Fibroblast of pulmonary artery (primary cell): ENCODE results near the gene FNIP2.
"Not testable (repeated sequence)": the region's sequence is repeated elsewhere in the genome, so short reads cannot be mapped to it uniquely, and the experiment has no call there.

Source experiments
- DNase-seq: peaks from one replicate; pipeline ENCODE4 v3.0.0-alpha.2; 2010; ENCODE audit warnings: low read depth
- H3K4me3 ChIP-seq: replicated peaks from 2 replicates; pipeline ENCODE4 v1.5.1; 2011; ENCODE audit warnings: low read depth, mild to moderate bottlenecking, control low read depth, low read length, moderate library complexity
- TF ChIP-seq, protein P1 (sequence below): IDR thresholded peaks from 2 replicates; pipeline ENCODE4 v1.5.1; 2011; ENCODE audit warnings: mild to moderate bottlenecking, control low read depth, low read length, inconsistent platforms; ENCODE audit errors: missing control alignments

Gene FNIP2

DNA sequence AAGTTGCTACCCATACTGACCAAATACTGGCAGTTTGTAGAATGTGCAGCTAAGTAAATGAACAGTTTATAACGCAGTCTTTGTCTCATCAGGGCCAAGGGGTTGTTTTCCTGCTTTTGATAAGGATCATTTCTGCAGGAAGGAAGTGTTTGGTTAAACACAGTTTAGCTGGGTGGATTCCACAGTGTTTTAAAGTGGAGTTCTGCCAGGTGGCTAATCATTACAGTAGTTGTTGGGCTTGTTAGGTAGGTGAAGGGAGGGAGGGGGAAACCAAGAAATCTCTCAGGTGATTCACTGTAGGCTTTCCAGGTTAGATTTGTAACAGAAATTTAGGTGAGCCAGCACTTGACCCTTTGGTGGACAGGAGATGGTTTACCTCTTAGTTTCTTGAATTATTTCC, 58.1 kb downstream of the FNIP2 start:
- TF ChIP-seq, protein P1, sequence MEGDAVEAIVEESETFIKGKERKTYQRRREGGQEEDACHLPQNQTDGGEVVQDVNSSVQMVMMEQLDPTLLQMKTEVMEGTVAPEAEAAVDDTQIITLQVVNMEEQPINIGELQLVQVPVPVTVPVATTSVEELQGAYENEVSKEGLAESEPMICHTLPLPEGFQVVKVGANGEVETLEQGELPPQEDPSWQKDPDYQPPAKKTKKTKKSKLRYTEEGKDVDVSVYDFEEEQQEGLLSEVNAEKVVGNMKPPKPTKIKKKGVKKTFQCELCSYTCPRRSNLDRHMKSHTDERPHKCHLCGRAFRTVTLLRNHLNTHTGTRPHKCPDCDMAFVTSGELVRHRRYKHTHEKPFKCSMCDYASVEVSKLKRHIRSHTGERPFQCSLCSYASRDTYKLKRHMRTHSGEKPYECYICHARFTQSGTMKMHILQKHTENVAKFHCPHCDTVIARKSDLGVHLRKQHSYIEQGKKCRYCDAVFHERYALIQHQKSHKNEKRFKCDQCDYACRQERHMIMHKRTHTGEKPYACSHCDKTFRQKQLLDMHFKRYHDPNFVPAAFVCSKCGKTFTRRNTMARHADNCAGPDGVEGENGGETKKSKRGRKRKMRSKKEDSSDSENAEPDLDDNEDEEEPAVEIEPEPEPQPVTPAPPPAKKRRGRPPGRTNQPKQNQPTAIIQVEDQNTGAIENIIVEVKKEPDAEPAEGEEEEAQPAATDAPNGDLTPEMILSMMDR, result no peak
- DNase-seq, result no peak
- H3K4me3 ChIP-seq, result no peak overlapping the region

DNA sequence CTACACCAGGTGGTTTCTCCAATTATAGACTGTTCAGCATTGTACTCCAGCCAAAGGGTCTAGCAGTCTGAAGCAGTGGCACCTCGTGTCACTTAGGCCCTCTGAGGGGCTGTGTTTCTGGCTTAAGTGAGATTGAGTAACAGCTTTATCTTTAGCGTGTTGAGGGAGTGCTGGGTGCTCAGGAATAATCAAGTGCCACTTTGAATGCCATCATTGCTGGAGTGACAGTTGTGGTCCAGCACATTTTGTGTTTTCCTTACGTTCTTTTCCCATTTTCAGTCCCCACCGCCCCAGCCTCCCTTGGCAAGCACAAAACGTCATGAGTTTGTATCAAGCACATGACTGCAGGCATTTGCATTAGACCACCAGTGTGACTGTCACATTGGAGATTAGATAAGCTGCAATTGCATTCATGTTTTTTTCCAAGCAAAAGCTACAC, 58.7 kb downstream of the FNIP2 start:
- TF ChIP-seq, protein P1, result no peak
- no peak for DNase-seq
- no peak overlapping the region for H3K4me3 ChIP-seq

DNA sequence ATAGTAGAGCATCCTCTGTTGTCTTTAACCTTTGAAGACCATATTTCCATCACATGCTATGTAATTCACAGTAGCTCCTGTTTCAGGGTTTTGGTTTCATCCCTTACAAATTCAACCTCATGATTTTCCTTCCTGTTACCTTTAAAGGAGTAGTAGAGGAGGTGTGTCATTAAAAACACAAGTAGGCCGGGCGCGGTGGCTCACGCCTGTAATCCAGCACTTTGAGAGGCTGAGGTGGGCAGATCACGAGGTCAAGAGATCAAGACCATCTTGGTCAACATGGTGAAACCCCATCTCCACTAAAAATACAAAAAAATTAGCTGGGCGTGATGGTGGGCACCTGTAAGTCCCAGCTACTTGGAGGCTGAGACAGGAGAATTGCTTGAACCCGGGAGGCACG, 59.3 kb downstream of the FNIP2 start:
- H3K4me3 ChIP-seq, DNase-seq: not testable (repeated sequence)

DNA sequence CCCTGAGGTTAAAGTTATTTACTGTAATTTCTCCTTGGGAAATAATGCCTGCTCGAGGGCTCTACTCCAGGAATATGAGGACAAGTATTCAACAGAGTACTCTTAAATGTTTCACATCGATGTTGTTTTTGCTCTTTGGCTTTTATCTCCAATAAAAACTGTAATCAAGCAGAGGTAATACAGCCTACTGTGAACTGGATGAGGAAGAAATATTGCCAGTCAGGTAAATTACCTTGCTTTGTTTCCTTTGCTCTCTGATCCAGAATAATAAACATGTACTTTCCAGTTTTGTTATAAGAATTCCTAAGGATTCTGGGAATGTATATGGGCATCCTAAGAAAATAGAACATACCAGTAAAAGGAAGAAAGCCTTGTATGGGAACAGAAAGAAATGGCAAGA, 60.4 kb downstream of the FNIP2 start:
- TF ChIP-seq, protein P1, result no peak
- DNase-seq, result no peak
- no peak overlapping the region for H3K4me3 ChIP-seq

DNA sequence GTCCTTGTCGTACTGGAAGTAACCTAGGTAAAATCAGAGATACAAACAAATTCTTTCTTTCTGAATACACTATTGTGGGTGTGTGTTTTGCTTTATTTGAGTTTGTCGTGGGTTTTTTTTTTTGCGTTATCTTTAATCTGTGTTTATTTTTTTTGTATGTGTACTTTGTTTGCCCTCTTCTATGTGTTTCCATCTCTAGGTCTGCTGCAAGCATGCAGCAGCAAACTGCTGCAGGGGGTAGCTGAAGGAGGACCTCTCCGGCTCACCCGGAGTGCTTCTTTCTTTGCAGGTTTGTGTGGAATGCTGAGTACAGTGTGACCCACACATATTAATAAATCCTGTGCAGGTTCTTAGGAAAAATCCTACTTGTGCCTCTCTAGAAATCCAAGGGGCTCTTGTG, 64.8 kb downstream of the FNIP2 start:
- DNase-seq, result no peak
- TF ChIP-seq, protein P1, result no peak
- no peak overlapping the region for H3K4me3 ChIP-seq

DNA sequence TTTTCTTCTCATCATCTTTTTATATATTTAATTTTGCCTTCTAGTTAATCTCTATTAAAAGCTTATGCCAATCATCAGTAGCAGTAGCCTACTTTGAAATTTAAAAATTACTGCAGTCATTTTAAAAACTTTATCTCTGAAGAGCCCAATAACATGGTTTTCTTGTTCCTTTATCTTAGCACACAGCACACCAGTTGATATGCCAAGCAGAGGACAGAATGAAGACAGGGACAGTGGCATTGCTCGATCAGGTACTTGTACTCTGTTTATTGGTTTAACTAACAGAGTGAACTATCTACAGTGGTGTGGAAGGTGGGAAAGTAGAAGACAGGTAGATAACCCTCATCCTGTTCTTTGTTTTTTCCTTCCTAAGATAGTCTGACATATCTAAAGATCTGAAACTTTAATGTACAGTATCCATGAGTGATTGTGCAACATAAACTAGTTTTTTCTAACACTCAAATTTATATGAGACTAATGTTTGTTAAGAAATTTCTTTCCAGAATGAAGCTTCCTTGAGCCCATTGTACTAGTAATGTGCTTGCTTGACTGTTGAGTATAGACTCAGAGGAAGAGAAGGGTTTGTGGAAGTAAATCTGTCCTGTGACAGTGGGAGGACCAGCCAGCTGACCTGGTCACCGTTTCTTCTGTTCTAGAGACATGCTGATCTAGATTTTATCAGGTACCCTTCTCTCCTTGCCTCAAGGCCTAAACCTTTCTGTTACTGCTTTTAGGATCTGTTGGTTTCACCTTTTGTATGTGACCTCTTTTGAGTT, 66.6 kb downstream of the FNIP2 start:
- DNase-seq, result no peak
- TF ChIP-seq, protein P1, result no peak
- H3K4me3 ChIP-seq, result no peak overlapping the region

DNA sequence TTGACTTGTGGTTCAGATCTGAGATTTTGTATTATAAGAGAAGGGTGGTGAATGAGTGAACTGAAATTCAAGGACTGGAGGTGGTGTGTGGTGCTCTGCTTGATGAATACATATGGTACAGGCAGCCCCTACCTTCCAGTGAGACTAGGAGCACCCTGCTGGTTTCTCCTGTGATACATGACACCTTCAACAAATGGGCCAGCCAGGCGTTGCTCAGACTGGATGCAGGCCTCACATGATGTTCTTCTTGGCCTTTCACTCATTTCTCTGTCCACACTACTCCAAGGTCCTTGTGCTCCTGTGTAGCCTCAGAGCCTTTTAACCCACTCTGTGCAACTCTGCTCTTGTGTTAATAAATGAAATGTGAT, 67.2 kb downstream of the FNIP2 start:
- TF ChIP-seq, protein P1, result no peak
- H3K4me3 ChIP-seq, result no peak overlapping the region
- DNase-seq, result no peak
